Measurements from ENCODE around the gene WDFY3. TPM values are rescaled to one million over a fixed set of nuclear protein-coding genes. Genes with fewer than 3 reads are reported as not detected.
A peak's percentile ranks its signal among the peaks of the same experiment; 100 is the strongest.

Gene WDFY3
- total and polyA plus RNA-seq, 8 donors = 39.4 to 137 (median 44.5) TPM

DNA sequence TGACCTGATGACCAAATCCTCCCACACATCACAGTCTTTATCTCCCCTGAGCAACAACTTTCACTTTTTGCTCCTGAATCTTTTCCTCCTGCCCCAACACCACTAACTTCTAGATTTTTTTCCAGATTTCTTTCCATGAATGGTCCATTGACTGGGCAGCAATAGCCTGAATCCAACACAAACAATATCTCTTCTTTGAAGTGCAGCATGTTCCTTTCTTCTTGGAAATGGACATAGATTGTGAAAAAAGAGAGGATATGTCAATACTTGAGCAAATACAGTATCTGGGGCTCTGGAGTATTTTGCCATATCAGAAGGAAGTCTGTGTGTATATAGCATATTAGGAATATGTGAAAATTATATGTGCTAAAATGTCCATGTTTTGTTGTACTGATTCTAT is 328.4 kb downstream of the WDFY3 start:
- no peak overlapping the region for H3K27ac ChIP-seq
- no peak for ATAC-seq
- no peak for DNase-seq
- H3K27me3 ChIP-seq = no peaks in the 10 kb centered on the region
- H3K36me3 ChIP-seq = peaks cover 0 to 12% of the 10 kb centered on the region in 2 donors
- no peak overlapping the region for H3K4me3 ChIP-seq
- no peaks in the 10 kb centered on the region for H3K9me3 ChIP-seq
- intact Hi-C loops (cut with DNase I) = no loop called here
- TF ChIP-seq, protein P1, sequence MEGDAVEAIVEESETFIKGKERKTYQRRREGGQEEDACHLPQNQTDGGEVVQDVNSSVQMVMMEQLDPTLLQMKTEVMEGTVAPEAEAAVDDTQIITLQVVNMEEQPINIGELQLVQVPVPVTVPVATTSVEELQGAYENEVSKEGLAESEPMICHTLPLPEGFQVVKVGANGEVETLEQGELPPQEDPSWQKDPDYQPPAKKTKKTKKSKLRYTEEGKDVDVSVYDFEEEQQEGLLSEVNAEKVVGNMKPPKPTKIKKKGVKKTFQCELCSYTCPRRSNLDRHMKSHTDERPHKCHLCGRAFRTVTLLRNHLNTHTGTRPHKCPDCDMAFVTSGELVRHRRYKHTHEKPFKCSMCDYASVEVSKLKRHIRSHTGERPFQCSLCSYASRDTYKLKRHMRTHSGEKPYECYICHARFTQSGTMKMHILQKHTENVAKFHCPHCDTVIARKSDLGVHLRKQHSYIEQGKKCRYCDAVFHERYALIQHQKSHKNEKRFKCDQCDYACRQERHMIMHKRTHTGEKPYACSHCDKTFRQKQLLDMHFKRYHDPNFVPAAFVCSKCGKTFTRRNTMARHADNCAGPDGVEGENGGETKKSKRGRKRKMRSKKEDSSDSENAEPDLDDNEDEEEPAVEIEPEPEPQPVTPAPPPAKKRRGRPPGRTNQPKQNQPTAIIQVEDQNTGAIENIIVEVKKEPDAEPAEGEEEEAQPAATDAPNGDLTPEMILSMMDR (IDR thresholded peaks at IDR 0.05) = no peak
- H3K4me1 ChIP-seq = no peaks in the 10 kb centered on the region

GRCh38 chr4:84634961-84635360 is 331.5 kb downstream of the WDFY3 start:
- no peak for ATAC-seq

DNA sequence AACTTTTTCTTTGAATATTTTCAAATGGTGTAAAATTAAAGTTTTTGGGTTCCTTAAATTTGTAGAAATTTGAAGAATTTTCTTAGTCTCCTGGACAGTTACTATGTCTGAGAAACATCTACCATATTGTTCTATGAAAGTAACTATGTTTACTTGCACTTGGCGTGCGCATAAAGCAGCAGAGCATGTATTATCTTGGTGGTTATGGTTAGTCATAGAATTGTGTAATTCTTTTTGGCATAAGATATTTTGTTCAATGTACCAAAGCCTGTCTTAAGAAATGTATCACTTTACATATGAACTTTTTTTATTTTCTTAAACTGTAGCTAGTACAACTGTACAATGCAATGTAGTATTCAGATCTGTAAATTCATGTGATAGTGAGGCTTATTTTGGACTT is 334.4 kb downstream of the WDFY3 start:
- TF ChIP-seq, protein P1 (IDR thresholded peaks at IDR 0.05) = no peak

More at GRCh38 chr4:84634961-84635360, 331.5 kb downstream of the WDFY3 start:
- Histone ChIP-seq H3K4me3 (no peak overlapping the region), H3K36me3 (no peaks in the 10 kb centered on the region), H3K4me1 (no peaks in the 10 kb centered on the region), H3K27ac (no peak overlapping the region), H3K9me3 (no peaks in the 10 kb centered on the region), H3K27me3 (no peaks in the 10 kb centered on the region)
- DNase-seq = no peak
- TF ChIP-seq, protein P1 (IDR thresholded peaks at IDR 0.05) = no peak
- intact Hi-C loops (cut with DNase I) = no loop called here

DNA sequence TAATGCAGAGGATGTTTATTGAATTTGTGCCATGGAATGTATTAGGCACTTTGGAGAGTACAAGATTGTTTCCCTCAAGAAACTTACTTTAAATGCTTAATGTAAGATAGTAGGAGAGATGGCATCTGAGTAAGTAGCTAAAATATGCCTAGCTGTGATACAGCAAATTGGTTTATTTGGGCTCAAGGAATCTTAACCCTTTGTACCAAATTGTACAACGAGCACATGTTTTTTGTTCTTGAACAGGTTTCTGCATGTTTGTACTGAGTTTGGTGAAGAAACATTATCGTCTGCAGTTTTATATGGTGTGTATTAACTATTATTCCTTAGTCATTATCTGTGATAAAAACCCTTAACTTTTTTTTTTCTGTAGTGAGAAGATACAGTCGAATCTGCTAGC is 334.9 kb downstream of the WDFY3 start:
- intact Hi-C loops (cut with DNase I) = no loop called here
- H3K9me3 ChIP-seq = no peaks in the 10 kb centered on the region
- H3K4me1 ChIP-seq = no peaks in the 10 kb centered on the region
- TF ChIP-seq, protein P1 (IDR thresholded peaks at IDR 0.05) = no peak
- ATAC-seq (no peak), DNase-seq (no peak)
- no peaks in the 10 kb centered on the region for H3K36me3 ChIP-seq
- H3K27me3 ChIP-seq = no peaks in the 10 kb centered on the region
- H3K27ac ChIP-seq = peak overlapping the region in 1 of 2 donors; percentile 49
- H3K4me3 ChIP-seq = no peak overlapping the region

More for the DNA sequence above, 334.4 kb downstream of the WDFY3 start:
- Histone ChIP-seq H3K4me1 (no peaks in the 10 kb centered on the region), H3K4me3 (no peak overlapping the region), H3K27me3 (no peaks in the 10 kb centered on the region), H3K36me3 (no peaks in the 10 kb centered on the region), H3K9me3 (no peaks in the 10 kb centered on the region), H3K27ac (peak overlapping the region in 1 of 2 donors; percentile 49)
- intact Hi-C loops (cut with DNase I) = no loop called here
- no peak for DNase-seq
- peak; percentile 71 for ATAC-seq

DNA sequence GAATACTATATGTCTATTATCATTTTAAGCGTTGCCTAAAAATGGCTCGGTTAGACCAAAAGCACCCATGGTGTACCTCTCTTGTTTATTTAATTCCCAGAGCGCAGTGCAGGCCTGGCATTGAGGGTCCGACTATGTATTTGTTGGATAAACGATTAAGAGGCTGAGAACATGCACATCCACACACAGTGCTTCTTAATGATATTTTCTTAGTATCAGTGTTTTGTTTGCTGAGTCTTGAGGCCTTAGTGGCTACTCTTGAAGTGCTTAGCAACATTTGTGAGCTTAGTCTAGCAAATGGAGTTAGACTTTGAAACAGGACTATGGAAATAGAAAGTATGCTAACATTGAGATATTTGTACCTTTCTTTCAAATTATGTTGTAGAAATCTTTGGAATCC is 339.8 kb downstream of the WDFY3 start:
- no peaks in the 10 kb centered on the region for H3K4me1 ChIP-seq
- no peak overlapping the region for H3K27ac ChIP-seq
- TF ChIP-seq, protein P1 (IDR thresholded peaks at IDR 0.05) = no peak
- intact Hi-C loops (cut with DNase I) = no loop called here
- no peaks in the 10 kb centered on the region for H3K27me3 ChIP-seq
- no peaks in the 10 kb centered on the region for H3K9me3 ChIP-seq
- ATAC-seq = peak; percentile 41
- H3K4me3 ChIP-seq = no peak overlapping the region
- no peak for DNase-seq
- H3K36me3 ChIP-seq = no peaks in the 10 kb centered on the region
